ENCODE data around the gene SLC25A13. TPM values are rescaled to one million over a fixed set of nuclear protein-coding genes. Genes with fewer than 3 reads are reported as not detected.
"Not testable (repeated sequence)": the region's sequence is repeated elsewhere in the genome, so short reads cannot be mapped to it uniquely, and the experiment has no call there.

Gene SLC25A13
- total RNA-seq, result 10 to 100 TPM; 16.1 to 32.6 (median 23.1) TPM
- polyA plus RNA-seq, result 10 to 100 TPM; 11.4 to 29.9 TPM
- long read RNA-seq, donor 1, transcript SLC25A13-201 (18 exons, 3,136 nt), result major isoform, 7 of 28 reads
- long read RNA-seq, donor 1, partial matches to known transcripts, result 4 of 28 reads
- long read RNA-seq, donor 1, other reads (novel, unspliced or antisense), result 17 of 28 reads
- long read RNA-seq, donor 2, transcript SLC25A13-201 (18 exons, 3,136 nt), result major isoform, 7 of 7 reads
- long read RNA-seq, donor 2, partial matches to known transcripts, result 0 of 7 reads
- long read RNA-seq, donor 2, other reads (novel, unspliced or antisense), result 0 of 7 reads
- long read RNA-seq, donor 3, transcript SLC25A13-201 (18 exons, 3,136 nt), result major isoform, 9 of 22 reads
- long read RNA-seq, donor 3, partial matches to known transcripts, result 2 of 22 reads
- long read RNA-seq, donor 3, other reads (novel, unspliced or antisense), result 10 of 22 reads

GRCh38 chr7:96321658-96322372 lies at the start of gene SLC25A13:
Gene SLC25A13 (minus strand): TSS chr7:96322098. CDS start chr7:96321956, 142 bp downstream.
- H3K9me3 ChIP-seq, result no peaks in the 10 kb centered on the region
- peak within 1 kb of the TSS; percentile 86 to 96 for H3K27ac ChIP-seq
- 0 to 1% (median 1%) methylated on average over 40 to 66 of the region's 66 CpGs for WGBS, 3 donors
- peak; percentile 88 to 94 (median 91) for DNase-seq
- peak within 1 kb of the TSS; percentile 99 for H3K4me3 ChIP-seq
- no peaks in the 10 kb centered on the region for H3K27me3 ChIP-seq
- TF ChIP-seq CTCF (IDR thresholded peaks at IDR 0.05) (peak in 2 of 3 donors; percentile 6 to 23), EP300 (IDR thresholded peaks at IDR 0.05) (no peak), POLR2A (IDR thresholded peaks at IDR 0.05) (peak; percentile 78)
- intact Hi-C loops (cut with DNase I), result no loop called here
- no peaks in the 10 kb centered on the region for H3K36me3 ChIP-seq
- peaks cover 3% of the 10 kb centered on the region for H3K4me1 ChIP-seq (ENCODE audit: insufficient read depth)

- H3K9me3 ChIP-seq; DNase-seq; H3K4me3 ChIP-seq; H3K27me3 ChIP-seq; intact Hi-C loops (cut with DNase I); H3K4me1 ChIP-seq (ENCODE audit: insufficient read depth); H3K36me3 ChIP-seq; H3K27ac ChIP-seq: not testable (repeated sequence)
- 95 to 97% (median 96%) methylated on average over 2 of the region's 2 CpGs for WGBS, 3 donors
Measured at GRCh38 chr7:96365916-96366315, 44.0 kb upstream of the SLC25A13 start.

- H3K4me1 ChIP-seq (ENCODE audit: insufficient read depth), result no peaks in the 10 kb centered on the region
- TF ChIP-seq POLR2A (IDR thresholded peaks at IDR 0.05) (no peak), EP300 (IDR thresholded peaks at IDR 0.05) (no peak), CTCF (IDR thresholded peaks at IDR 0.05) (no peak)
- no peaks in the 10 kb centered on the region for H3K9me3 ChIP-seq
- 87 to 89% (median 89%) methylated on average over 7 of the region's 7 CpGs for WGBS, 3 donors
- no peak overlapping the region for H3K4me3 ChIP-seq
- H3K27ac ChIP-seq, result no peak overlapping the region
- intact Hi-C loops (cut with DNase I), result no loop called here
- no peaks in the 10 kb centered on the region for H3K36me3 ChIP-seq
- DNase-seq, result no peak
- no peaks in the 10 kb centered on the region for H3K27me3 ChIP-seq
Measured at GRCh38 chr7:96361116-96361857, 39.4 kb upstream of the SLC25A13 start.

DNA sequence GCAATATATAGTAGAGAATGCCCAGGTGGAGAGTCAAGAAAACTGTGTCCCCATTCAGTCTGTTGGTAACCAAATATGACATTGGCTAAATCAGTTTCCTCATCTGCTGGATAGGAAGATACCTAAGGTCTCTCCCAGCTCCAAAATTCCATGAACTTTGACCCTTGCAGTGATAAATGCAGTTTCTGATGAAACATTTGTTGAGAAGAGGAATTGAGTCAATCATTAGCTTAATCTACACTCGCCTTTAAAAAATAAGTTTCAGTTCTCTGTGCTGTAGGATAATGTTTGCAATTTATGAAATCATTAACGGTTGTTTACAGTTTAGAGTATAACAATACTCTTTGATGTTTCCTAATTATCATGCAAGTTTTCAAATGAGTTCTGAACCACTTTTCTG lies 38.0 kb upstream of the SLC25A13 start:
- Histone ChIP-seq H3K27me3 (no peaks in the 10 kb centered on the region), H3K4me1 (ENCODE audit: insufficient read depth) (no peaks in the 10 kb centered on the region), H3K36me3 (no peaks in the 10 kb centered on the region), H3K4me3 (no peak overlapping the region), H3K27ac (no peak overlapping the region), H3K9me3 (no peaks in the 10 kb centered on the region)
- 70 to 87% (median 71%) methylated on average over 2 of the region's 2 CpGs for WGBS, 3 donors
- no peak for TF ChIP-seq POLR2A (IDR thresholded peaks at IDR 0.05)
- TF ChIP-seq CTCF (IDR thresholded peaks at IDR 0.05), result no peak
- TF ChIP-seq EP300 (IDR thresholded peaks at IDR 0.05), result no peak
- no peak for DNase-seq
- intact Hi-C loops (cut with DNase I), result loop anchor here in 1 of 4 donors (1.0 kb wide), 1 partner anchor 9 kb away; no protein-coding TSS in a partner anchor

GRCh38 chr7:96358236-96358971 lies 36.5 kb upstream of the SLC25A13 start:
- H3K4me1 ChIP-seq (ENCODE audit: insufficient read depth); H3K4me3 ChIP-seq; H3K27me3 ChIP-seq; intact Hi-C loops (cut with DNase I); H3K36me3 ChIP-seq; DNase-seq; H3K9me3 ChIP-seq; H3K27ac ChIP-seq: not testable (repeated sequence)
- WGBS, 3 donors, result 96% methylated on average over 25 of the region's 25 CpGs
